ENCODE data around the gene KIF16B.

The KIF16B gene

GRCh38 chr20:16555754-16556153, 17.5 kb downstream of the KIF16B start:
- DNase-seq (ENCODE audit: low read depth in 1 of 2, low spot score in 1 of 2), result no peak
- no peak overlapping the region for H3K4me3 ChIP-seq (replicated peaks; ENCODE audit: insufficient read depth, low read length)
- H3K27ac ChIP-seq (replicated peaks), result no peak overlapping the region
- TF ChIP-seq SPI1 (IDR thresholded peaks at IDR 0.05; ENCODE audit: borderline replicate concordance, low read depth) (no peak), GABPA (IDR thresholded peaks at IDR 0.05; ENCODE audit: low read depth) (no peak), REST (IDR thresholded peaks at IDR 0.05; ENCODE audit: insufficient replicate concordance, low read depth) (no peak), CTCF (IDR thresholded peaks at IDR 0.05; ENCODE audit: insufficient read depth, low read length) (no peak), POLR2AphosphoS5 (IDR thresholded peaks at IDR 0.05; ENCODE audit: low read depth) (no peak)
- H3K27me3 ChIP-seq (ENCODE audit: insufficient read depth, poor library complexity, severe bottlenecking), result no peaks in the 10 kb centered on the region

- Histone ChIP-seq H3K4me3 (replicated peaks; ENCODE audit: insufficient read depth, low read length) (no peak overlapping the region), H3K27me3 (ENCODE audit: insufficient read depth, poor library complexity, severe bottlenecking) (no peaks in the 10 kb centered on the region), H3K27ac (replicated peaks) (no peak overlapping the region)
- no peak for DNase-seq (ENCODE audit: low read depth in 1 of 2, low spot score in 1 of 2)
- TF ChIP-seq REST (IDR thresholded peaks at IDR 0.05; ENCODE audit: insufficient replicate concordance, low read depth) (no peak), POLR2AphosphoS5 (IDR thresholded peaks at IDR 0.05; ENCODE audit: low read depth) (no peak), CTCF (IDR thresholded peaks at IDR 0.05; ENCODE audit: insufficient read depth, low read length) (no peak), GABPA (IDR thresholded peaks at IDR 0.05; ENCODE audit: low read depth) (no peak), SPI1 (IDR thresholded peaks at IDR 0.05; ENCODE audit: borderline replicate concordance, low read depth) (no peak)
These were observed 18.3 kb downstream of the KIF16B start for GRCh38 chr20:16554766-16555543.

- DNase-seq (ENCODE audit: low read depth in 1 of 2, low spot score in 1 of 2), result no peak
- Histone ChIP-seq H3K27ac (replicated peaks) (no peak overlapping the region), H3K4me3 (replicated peaks; ENCODE audit: insufficient read depth, low read length) (no peak overlapping the region), H3K27me3 (ENCODE audit: insufficient read depth, poor library complexity, severe bottlenecking) (no peaks in the 10 kb centered on the region)
- TF ChIP-seq SPI1 (IDR thresholded peaks at IDR 0.05; ENCODE audit: borderline replicate concordance, low read depth) (no peak), GABPA (IDR thresholded peaks at IDR 0.05; ENCODE audit: low read depth) (no peak), POLR2AphosphoS5 (IDR thresholded peaks at IDR 0.05; ENCODE audit: low read depth) (no peak), CTCF (IDR thresholded peaks at IDR 0.05; ENCODE audit: insufficient read depth, low read length) (no peak), REST (IDR thresholded peaks at IDR 0.05; ENCODE audit: insufficient replicate concordance, low read depth) (no peak)
These were observed 19.6 kb downstream of the KIF16B start for GRCh38 chr20:16553684-16554083.
